GM15510 (cell line): ENCODE data around the gene GGCX.
A peak's percentile ranks its signal among the peaks of the same experiment; 100 is the strongest.

Experiments used
- POLR2A ChIP-seq: IDR thresholded peaks from 3 replicates; pipeline ENCODE4 v1.6.1; 2011; ENCODE audit warnings: borderline replicate concordance; ENCODE audit not compliant: insufficient read length; ENCODE audit errors: extremely low read depth

The GGCX gene

DNA sequence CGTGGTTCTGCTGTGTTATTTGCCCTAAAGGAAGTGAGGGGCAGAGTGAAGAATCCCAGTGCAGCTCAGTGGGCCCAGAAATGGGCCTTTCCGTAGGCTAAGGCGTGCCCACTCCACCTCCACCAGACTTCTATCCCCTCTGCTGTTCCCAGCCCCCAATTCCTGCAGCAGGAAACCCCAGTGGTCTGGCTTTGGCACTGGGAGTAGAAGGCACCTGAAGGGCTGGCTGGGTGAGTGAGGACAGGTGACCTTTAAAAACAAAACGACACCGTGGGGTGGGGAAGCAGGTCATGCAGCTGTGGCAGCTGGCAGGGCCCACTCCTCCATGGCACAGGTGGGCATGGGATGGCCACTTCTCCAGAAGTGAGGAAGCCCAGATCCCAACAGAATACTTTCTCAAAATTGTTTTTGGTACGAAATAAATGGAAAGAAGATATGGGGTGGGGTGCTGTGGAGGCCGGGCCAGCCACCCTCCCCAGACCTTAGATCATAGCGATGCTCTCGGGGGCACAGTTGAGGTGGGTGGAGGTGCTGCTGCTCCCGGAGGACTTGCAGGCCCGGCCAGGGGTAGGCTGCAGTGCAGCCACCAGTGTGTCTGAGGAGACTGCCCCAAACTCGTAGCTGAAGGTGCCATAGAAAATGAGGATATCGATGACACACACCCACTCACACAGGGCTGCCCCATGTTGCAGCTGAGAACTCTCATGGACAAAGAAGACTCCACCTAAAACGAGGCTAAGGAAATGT, 37.5 kb upstream of the GGCX start:
- TF ChIP-seq POLR2A = no peak

DNA sequence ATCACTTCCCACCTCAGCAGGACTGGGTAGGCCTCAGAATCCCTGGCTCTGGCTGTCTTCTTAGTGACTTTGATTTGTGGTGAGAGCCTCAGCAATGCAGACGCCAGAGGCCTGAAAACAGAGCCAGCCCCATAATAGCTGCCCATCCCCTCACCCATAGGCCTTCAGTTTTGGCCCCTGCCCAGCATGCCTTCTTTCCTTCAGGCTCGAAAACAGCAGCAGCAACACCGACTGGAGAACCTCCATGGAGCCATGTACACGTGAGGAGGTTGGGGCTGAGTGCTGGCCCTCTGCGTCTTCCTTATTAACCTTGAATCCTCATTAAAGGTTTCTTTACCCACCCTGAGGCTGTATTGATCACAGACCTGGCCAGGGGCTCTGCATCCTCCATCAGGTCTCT, 35.9 kb upstream of the GGCX start:
- TF ChIP-seq POLR2A = no peak

DNA sequence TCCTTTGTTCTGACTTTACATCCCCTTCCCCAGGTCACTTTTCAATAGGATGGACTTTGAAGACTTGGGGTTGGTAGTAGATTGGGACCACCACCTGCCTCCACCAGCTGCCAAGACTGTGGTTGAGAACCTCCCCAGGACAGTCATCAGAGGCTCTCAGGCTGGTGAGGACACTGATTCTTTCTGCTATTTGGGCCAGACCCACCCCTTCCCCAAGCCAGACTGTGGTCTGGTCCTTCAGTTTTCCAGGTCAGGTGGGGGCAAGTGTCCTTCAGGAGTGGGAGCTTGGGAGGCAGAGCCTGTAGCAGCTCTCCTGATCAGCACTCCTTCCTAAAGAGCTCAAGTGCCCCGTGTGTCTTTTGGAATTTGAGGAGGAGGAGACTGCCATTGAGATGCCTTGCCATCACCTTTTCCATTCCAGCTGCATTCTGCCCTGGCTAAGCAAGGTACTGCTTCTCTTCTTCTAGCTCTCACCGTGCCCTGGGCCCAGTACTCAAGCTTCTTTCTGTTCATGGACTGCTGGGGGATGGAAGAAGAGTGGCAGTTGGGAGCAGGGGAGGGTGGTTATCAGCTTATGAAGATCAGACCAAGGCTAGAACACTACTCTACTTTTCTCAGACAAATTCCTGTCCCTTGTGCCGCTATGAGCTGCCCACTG, 35.3 kb upstream of the GGCX start:
- TF ChIP-seq POLR2A = no peak

DNA sequence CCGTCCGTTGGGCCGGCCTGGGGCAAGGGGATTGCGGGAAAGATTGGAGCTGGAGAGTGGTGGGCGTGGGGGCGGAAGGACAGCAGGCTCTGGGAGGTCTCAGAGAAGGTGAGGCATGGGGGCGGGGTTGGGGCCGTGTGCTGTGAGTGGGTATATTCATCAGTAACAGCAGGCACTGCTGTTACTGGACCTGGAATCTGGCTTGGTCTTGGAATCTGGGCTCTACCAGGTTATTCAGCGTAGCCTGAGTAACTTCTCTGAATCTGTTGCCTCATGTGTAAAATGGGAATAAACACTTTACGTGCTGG, 34.7 kb upstream of the GGCX start:
- no peak for TF ChIP-seq POLR2A

DNA sequence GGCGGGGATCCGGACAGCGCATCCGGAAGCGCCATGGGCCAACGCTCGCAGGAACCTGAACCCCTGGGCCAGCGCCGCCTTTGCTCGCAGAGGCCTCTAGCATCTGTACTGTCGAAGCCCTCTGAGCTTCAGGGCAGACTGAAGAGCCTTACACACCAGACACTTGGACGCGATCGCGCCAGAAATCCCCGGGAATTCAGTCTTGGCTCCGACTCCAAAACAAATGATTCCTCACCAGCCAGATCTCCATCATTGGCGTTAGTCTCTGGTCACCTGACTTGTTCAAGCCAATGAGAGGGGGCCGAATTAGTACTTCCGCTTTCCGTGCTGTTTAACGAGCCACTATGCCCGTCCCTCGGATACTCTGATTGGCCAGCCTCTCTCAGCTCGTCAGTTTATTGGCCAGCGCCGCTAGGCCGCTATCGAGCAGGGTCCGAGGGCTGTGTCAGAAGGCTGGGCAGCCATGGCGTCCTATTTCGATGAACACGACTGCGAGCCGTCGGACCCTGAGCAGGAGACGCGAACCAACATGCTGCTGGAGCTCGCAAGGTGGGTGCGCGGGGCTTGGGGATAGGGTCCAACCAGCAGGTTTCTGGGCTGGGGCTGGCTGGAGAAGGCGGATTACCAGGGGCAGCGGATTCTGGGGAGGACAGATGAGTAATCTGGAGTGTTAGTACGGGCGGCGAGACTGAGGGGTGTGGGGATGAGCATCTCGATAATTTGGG, 34.2 kb upstream of the GGCX start, which contains the start of gene RNF181:
RNF181 (plus strand) TSS at position 445 of the 725 bp plus-strand sequence; CDS start at position 464, 19 bp downstream.
- peak; percentile 96 for TF ChIP-seq POLR2A

DNA sequence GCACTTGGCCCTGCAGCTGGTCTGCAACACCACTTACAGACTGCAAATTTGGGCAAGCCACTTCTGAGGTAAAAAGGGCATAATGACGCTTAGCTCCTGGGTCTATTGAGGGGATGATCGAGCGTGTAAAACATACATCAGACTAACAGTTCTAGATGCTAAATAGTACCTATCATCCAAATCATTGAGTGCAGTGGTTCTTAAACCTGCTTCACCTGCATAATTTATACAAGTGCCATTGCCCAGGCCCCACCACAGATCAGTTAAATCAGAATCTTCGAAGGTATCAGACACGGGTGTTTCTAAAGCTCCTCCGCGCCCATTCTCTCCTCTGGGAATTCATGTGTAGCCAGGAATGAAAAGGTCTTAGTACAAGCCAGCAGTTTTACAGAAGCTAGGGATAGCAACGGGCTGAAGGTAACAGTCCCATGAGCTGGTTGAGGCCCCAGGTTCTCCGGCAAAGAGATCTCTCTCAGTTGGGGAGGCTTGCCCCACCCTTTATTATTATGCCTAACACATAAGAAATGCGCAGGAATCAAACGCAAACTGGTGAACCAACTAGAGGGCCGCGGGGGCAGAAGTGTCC, 33.5 kb upstream of the GGCX start:
- TF ChIP-seq POLR2A = no peak

DNA sequence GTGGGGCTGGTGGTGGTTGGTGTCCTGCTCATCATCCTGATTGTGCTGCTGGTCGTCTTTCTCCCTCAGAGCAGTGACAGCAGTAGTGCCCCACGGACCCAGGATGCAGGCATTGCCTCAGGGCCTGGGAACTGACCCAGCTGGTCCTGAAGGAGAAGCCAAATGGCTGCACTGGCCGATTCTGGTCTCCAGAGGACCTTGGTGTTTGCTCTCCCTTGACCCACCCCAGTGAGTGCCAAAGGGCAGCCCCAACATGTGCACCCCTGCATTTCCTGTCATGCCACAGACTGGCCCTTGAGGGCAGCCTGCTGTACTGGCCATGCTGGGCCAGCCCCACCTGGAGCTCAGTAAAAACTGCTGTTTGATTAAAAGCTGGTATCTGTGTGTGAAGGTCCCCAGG, 31.7 kb upstream of the GGCX start:
- peak; percentile 19 for TF ChIP-seq POLR2A

DNA sequence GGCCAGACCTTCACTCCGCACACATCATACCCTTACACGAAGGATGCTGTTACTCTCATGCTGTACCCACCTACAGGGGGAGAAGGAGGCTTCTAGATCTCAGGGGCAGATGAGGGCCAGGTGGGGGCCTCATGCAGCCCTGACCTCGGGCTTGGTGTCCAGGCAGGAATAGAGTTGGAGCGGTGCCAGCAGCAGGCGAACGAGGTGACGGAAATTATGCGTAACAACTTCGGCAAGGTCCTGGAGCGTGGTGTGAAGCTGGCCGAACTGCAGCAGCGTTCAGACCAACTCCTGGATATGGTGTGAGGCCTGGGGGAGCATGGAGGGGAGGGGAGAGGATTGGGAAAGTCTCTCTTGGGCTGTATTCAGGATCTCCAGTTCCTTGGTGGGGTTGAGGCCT, 30.3 kb upstream of the GGCX start:
- TF ChIP-seq POLR2A = no peak

DNA sequence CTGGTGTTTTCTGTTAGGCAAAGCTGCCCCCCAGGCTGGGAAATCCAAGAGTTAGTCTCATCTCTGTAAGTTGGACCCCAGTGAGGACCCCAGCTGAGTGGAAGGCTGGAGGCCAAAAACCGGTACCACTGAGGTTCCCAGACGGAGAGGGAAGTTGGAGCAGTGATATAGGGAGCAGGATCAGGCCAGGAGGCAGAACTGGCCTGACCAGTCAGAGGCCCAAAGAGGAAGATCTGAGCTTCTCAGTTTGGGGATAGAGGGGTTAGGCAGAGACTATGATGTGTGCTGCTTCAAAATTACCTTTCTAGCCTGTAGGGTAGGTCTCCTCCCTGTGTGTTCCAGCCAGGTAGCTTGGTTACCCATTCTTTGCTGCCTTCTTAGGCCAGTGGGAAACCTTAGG, 29.7 kb upstream of the GGCX start:
- no peak for TF ChIP-seq POLR2A

DNA sequence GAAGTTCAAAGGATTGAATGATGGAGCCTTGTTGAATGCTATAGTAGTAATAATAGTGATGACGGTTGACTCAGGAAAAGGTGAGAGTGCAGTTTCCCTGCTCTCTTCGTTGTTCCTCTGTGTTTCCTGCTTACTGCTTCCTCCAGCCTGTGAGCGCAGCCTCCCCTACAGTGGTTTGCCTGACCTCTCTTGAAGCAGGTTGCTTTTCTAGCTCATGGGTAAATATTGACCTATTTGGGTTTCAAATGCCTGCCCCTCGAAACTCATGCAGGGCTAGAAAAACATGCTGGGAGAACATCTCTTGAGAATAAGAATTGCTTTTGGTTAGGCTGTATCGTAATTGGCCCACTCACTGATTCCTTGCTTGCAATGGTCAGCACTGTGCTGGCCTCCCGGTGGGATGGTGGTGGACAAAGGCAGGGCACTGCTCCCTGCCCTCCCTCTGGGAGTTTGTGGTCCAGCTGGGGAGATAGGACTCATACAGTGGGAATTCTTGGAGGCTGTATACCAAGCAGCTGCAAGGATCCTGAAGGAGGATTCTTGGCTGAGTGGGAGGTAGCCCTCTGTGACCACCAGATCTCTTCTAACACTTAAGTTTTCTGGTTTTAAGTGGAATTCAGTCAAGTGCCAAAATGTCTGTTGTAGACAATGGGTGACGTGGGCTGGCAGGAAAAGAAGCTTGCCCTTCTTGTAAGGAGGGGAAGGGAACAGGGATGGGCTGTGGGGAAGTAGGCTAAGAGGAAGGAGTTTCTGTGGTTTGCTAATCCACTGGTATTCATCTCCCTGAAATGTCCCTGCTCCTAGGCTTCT, 28.9 kb upstream of the GGCX start:
- no peak for TF ChIP-seq POLR2A

DNA sequence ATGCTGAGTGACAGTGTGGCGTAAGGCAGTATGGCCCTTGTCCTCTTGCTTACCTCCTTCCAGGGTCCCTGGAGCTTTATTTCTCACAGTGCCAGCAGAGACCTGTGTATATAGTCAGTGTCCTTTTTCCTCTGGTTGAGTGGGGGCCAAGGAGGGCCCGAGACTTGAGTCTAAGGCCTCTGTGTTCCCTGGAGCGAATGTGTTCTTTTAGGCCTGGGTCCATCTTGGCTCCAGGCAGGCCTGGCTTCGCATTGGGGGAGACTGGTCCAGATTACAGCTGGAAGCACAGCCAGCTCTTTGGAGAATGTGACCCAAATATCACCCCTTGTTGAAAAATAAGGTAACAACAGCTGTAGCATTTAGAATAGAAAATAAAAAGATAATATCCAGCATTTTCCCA, 27.9 kb upstream of the GGCX start:
- no peak for TF ChIP-seq POLR2A

DNA sequence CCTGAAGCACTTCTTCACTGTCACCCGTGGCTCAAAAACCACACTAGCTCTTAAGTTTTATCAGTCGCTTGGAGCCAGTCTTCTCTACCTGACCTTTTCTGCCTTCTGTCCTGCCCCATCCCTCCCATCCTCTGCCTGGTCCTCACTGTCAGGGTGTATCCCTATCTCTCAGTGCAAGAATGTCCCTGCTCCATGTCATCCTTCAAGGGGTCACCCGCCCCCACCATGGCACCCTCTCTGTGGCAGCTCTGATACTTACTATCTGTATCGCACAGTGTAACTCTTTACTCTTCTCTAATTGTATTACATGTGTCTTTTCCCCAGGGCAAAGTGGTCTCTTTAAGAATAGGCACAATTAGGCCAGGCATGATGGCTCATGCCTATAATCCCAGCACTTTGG, 27.4 kb upstream of the GGCX start:
- TF ChIP-seq POLR2A = no peak

DNA sequence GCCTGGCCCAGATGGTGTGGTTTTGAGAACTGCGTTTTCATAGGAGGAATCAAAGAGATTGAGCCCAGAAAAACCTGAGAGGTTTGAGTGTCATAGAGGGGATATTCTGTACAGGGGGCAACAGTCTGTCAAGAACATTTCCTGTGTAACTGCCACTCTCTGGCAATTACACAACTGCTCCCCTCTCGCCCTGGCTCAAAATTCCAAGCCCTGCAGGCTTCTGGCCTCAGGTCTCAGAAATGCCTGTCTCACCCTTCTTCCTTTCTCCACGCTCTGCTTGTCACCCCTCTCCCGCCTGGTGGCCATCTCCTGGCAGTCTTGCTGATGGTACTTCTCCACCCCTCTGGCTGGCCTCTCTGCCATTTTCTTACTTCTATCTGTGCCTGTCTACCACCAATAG, 26.9 kb upstream of the GGCX start:
- no peak for TF ChIP-seq POLR2A

DNA sequence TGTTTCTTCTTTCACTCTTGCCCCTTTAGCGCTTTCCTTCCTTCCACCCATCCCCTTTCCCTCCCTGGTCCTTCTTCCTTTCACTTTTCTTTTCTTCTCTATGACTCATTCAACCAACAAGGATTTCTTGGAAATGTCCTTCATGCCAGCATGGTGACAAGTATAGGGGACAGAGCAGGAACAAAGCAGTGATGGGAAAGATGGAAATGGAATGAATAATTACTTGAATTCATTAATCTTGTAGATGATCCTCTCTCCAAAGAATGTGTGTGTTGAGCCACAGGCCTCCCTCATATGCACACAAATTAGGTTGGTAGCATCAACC, 24.4 kb upstream of the GGCX start:
- TF ChIP-seq POLR2A = no peak
